Measurements from ENCODE around the gene PLA2G2E.
"Not testable (repeated sequence)": the region's sequence is repeated elsewhere in the genome, so short reads cannot be mapped to it uniquely, and the experiment has no call there.

The PLA2G2E gene

GRCh38 chr1:19880841-19881240 is 42.6 kb downstream of the PLA2G2E start:
- DNase-seq, result not testable (repeated sequence)

GRCh38 chr1:19879661-19880060 is 43.8 kb downstream of the PLA2G2E start:
- no peak for DNase-seq

GRCh38 chr1:19879227-19879626 is 44.2 kb downstream of the PLA2G2E start:
- DNase-seq, result no peak

- no peak for DNase-seq
Measured at GRCh38 chr1:19878637-19878985, 44.8 kb downstream of the PLA2G2E start.

- DNase-seq, result peak; percentile 34
Measured at GRCh38 chr1:19877821-19878636, 45.4 kb downstream of the PLA2G2E start.

GRCh38 chr1:19877181-19877750 is 46.2 kb downstream of the PLA2G2E start:
- DNase-seq, result no peak

GRCh38 chr1:19872190-19872589 is 51.2 kb downstream of the PLA2G2E start:
- no peak for DNase-seq

All from hematopoietic multipotent progenitor cell treated with erythropoietin and hydrocortisone succinate and interleukin-3 and kit ligand, for 8 days (in vitro differentiated cells).